HL-60 (cell line): ENCODE data around the gene GET4.

ENCODE experiments used
- CTCF ChIP-seq: IDR thresholded peaks from one replicate; pipeline ENCODE4 v1.5.1; 2011; ENCODE audit warnings: low read length, control low read depth, inconsistent platforms; ENCODE audit not compliant: insufficient read depth
- GABPA ChIP-seq: IDR thresholded peaks from 2 replicates; pipeline ENCODE4 v1.6.1; 2012; ENCODE audit warnings: low read depth

GRCh38 chr7:910931-911431 is 34.6 kb downstream of the GET4 start:
- TF ChIP-seq CTCF (no peak), GABPA (no peak)
